Spleen (tissue), 11 donors: ENCODE data around the gene DCUN1D4. TPM values are rescaled to one million over a fixed set of nuclear protein-coding genes. Genes with fewer than 3 reads are reported as not detected.
A peak's percentile ranks its signal among the peaks of the same experiment; 100 is the strongest.

Experiments
- DNase-seq: peaks from one replicate; pipeline ENCODE4 v3.0.0-alpha.2; 2020
- H3K27ac ChIP-seq, 8 donors: fragments of 200-600 bp; sonication (generic) in 7 of 8; 1 replicate in 4 of 8; 2 replicates in 4 of 8; pipeline versions ENCODE4 v1.5.0 to v1.8.0; 2016 to 2021; ENCODE audit warnings: inconsistent platforms in 4 of 8, mild to moderate bottlenecking in 4 of 8, moderate library complexity in 1 of 8
- H3K27me3 ChIP-seq, 7 donors: fragments of 200-600 bp; sonication (generic) in 6 of 7; replicated peaks in 1 of 7; 1 replicate in 4 of 7; 2 replicates in 3 of 7; pipeline versions ENCODE4 v1.5.0 to v1.8.0; 2016 to 2021; ENCODE audit warnings: inconsistent platforms in 3 of 7, mild to moderate bottlenecking in 1 of 7
- H3K36me3 ChIP-seq, 6 donors: fragments of 200-600 bp; sonication (generic) in 5 of 6; 1 replicate in 4 of 6; 2 replicates in 2 of 6; pipeline versions ENCODE4 v1.5.0 to v1.8.0; 2016 to 2021; ENCODE audit warnings: inconsistent platforms in 2 of 6
- H3K4me1 ChIP-seq, 6 donors: fragments of 200-600 bp; sonication (generic) in 5 of 6; 1 replicate in 3 of 6; 2 replicates in 3 of 6; pipeline versions ENCODE4 v1.5.0 to v1.8.0; 2016 to 2021; ENCODE audit warnings: inconsistent platforms in 3 of 6
- H3K4me3 ChIP-seq, 8 donors: fragments of 200-600 bp; sonication (generic) in 7 of 8; 1 replicate in 4 of 8; 2 replicates in 4 of 8; pipeline versions ENCODE4 v1.5.0 to v1.8.0; 2016 to 2021; ENCODE audit warnings: inconsistent platforms in 4 of 8, mild to moderate bottlenecking in 4 of 8, moderate library complexity in 2 of 8
- H3K9me3 ChIP-seq, 8 donors: fragments of 200-600 bp; sonication (generic) in 7 of 8; 1 replicate in 4 of 8; 2 replicates in 4 of 8; pipeline versions ENCODE4 v1.5.0 to v1.8.0; 2016 to 2021; ENCODE audit warnings: inconsistent platforms in 4 of 8
- CTCF ChIP-seq, 11 experiments: fragments of 200-600 bp in 7 of 11; fragments of 450-650 bp in 4 of 11; sonication (generic) in 4 of 11; IDR thresholded peaks in 8 of 11; conservative IDR thresholded peaks in 3 of 11; 1 replicate in 7 of 11; 2 replicates in 4 of 11; pipeline versions ENCODE4 v1.4.0 to v1.8.0; 2016 to 2021; ENCODE audit warnings: antibody characterized with exemption in 11 of 11, inconsistent platforms in 4 of 11, mild to moderate bottlenecking in 1 of 11
- POLR2A ChIP-seq, 3 donors: fragments of 450-650 bp; IDR thresholded peaks; one replicate each; pipeline ENCODE4 v1.5.1; 2017; ENCODE audit warnings: antibody characterized with exemption in 3 of 3, mild to moderate bottlenecking in 1 of 3
- POLR2AphosphoS5 ChIP-seq, 3 donors: sonication (generic); formaldehyde crosslinking; IDR thresholded peaks; one replicate each; pipeline ENCODE4 v1.5.1; 2017; ENCODE audit warnings: antibody characterized with exemption in 3 of 3
- WGBS, 5 donors: extraction: QIAGEN DNeasy Blood & Tissue Kit in 3 of 5; methylation state at CpG; one replicate each; pipeline versions ENCODE4 v1.1.5 to v1.1.7; 2013 to 2018; 5-methylcytosine and 5-hydroxymethylcytosine counted together
- intact Hi-C: fragments of 100-400 bp; cut with DNase I; formaldehyde crosslinking; loops from one replicate; pipeline ENCODE4 v1.15.0; 2023; ENCODE audit warnings: low total_unique reads
- polyA plus RNA-seq, 3 donors: library from polyadenylated mRNA; stranded (reverse); fragments of 200-250 nt; gene quantifications; one replicate each; pipeline ENCODE4 v1.2.1, GENCODE V29; 2013
- total RNA-seq, 7 donors: library from RNA; depleted of rRNA in 3 of 7; stranded (reverse); fragments of >200 nt in 3 of 7; fragmentation: NEBNext Ultra II Directional in 4 of 7; extraction: Animal tissue kit (Norgen Biotek cat#: 25700) in 4 of 7; gene quantifications; one replicate each; pipeline versions ENCODE4 v1.1.0 to v1.2.1, GENCODE V29; 2016 to 2021
- donor health status: healthy with polysubstance abuse.
- donor health status: DM: no; HTN: no; CAD: no; lungs with moderate emphysema.
- donor health status: DM: no; HTN: no; CAD: no.
- donor health status: Bipolar disorder and iron deficiency.
- donor health status: healthy.
- donor health status: DM: no; HTN: no; CAD: no.
- donor health status: DM: yes; HTN: yes; CAD: no.

DCUN1D4 gene
- total and polyA plus RNA-seq, 10 donors = 10.8 to 59.8 (median 43.7) TPM

GRCh38 chr4:51895816-51896408, 53.0 kb downstream of the DCUN1D4 start:
- Histone ChIP-seq H3K27ac (peak overlapping the region in 3 of 8 donors; percentile 7 to 51 (median 20)), H3K4me1 (peaks cover 0 to 13% (median 6%) of the 10 kb centered on the region in 6 donors), H3K9me3 (no peaks in the 10 kb centered on the region), H3K36me3 (peaks cover 0 to 63% (median 31%) of the 10 kb centered on the region in 6 donors), H3K4me3 (no peak overlapping the region), H3K27me3 (no peaks in the 10 kb centered on the region)
- no peak for DNase-seq
- WGBS, 5 donors = 23 to 34% (median 25%) methylated on average over 2 of the region's 2 CpGs
- TF ChIP-seq POLR2AphosphoS5 (IDR thresholded peaks at IDR 0.05) = no peak
- TF ChIP-seq CTCF (IDR thresholded peaks at IDR 0.05 in 8 of 11, conservative IDR thresholded peaks at IDR 0.05 in 3 of 11) = peak; percentile 16 to 78 (median 61)
- no peak for TF ChIP-seq POLR2A (IDR thresholded peaks at IDR 0.05)
- intact Hi-C loops = loop anchor here (5.0 kb wide), 1 partner anchor 126 kb away; the partner anchor contains the start of gene LRRC66

- Histone ChIP-seq H3K27ac (no peak overlapping the region), H3K4me1 (peaks cover 0 to 11% (median 7%) of the 10 kb centered on the region in 6 donors), H3K9me3 (no peaks in the 10 kb centered on the region), H3K27me3 (no peaks in the 10 kb centered on the region), H3K4me3 (no peak overlapping the region), H3K36me3 (peaks cover 0 to 79% (median 21%) of the 10 kb centered on the region in 6 donors)
- 66 to 90% (median 76%) methylated on average over 5 of the region's 5 CpGs for WGBS, 5 donors
- no peak for DNase-seq
- TF ChIP-seq CTCF (IDR thresholded peaks at IDR 0.05 in 8 of 11, conservative IDR thresholded peaks at IDR 0.05 in 3 of 11) (no peak), POLR2A (IDR thresholded peaks at IDR 0.05) (no peak), POLR2AphosphoS5 (IDR thresholded peaks at IDR 0.05) (no peak)
- intact Hi-C loops = no loop called here
Observed at GRCh38 chr4:51901363-51901762, 58.4 kb downstream of the DCUN1D4 start.

GRCh38 chr4:51906167-51906958, 63.4 kb downstream of the DCUN1D4 start:
- TF ChIP-seq CTCF (IDR thresholded peaks at IDR 0.05 in 8 of 11, conservative IDR thresholded peaks at IDR 0.05 in 3 of 11) (no peak), POLR2A (IDR thresholded peaks at IDR 0.05) (no peak), POLR2AphosphoS5 (IDR thresholded peaks at IDR 0.05) (no peak)
- intact Hi-C loops = no loop called here
- Histone ChIP-seq H3K36me3 (peaks cover 0 to 76% (median 34%) of the 10 kb centered on the region in 6 donors), H3K27me3 (no peaks in the 10 kb centered on the region), H3K27ac (peak overlapping the region in 1 of 8 donors; percentile 24), H3K9me3 (no peaks in the 10 kb centered on the region), H3K4me3 (no peak overlapping the region), H3K4me1 (peaks cover 0 to 26% (median 13%) of the 10 kb centered on the region in 6 donors)
- WGBS, 5 donors = 30 to 37% (median 35%) methylated on average over 7 of the region's 7 CpGs
- no peak for DNase-seq
